SK-N-MC (cell line): ENCODE measurements around the gene PTPRN2.

Experiments
- EZH2 ChIP-seq: fragments of 200-600 bp; sonication (generic); IDR thresholded peaks from one replicate; pipeline ENCODE4 v1.6.1; 2017; ENCODE audit warnings: antibody characterized with exemption
- POLR2AphosphoS5 ChIP-seq: IDR thresholded peaks from 2 replicates; pipeline ENCODE4 v1.6.1; 2012; ENCODE audit warnings: mild to moderate bottlenecking, low read depth, low read length, borderline replicate concordance

- TF ChIP-seq EZH2 (no peak), POLR2AphosphoS5 (no peak)
Measured at GRCh38 chr7:157543276-157543675, 1044.3 kb downstream of the PTPRN2 start.
